VCaP (cell line): ENCODE results near the gene MLYCD.
A peak's percentile ranks its signal among the peaks of the same experiment; 100 is the strongest.

Source experiments
- H3K27ac ChIP-seq: fragments of 450-650 bp; 2 replicates; pipeline ENCODE4 v1.5.1; 2017
- CTCF ChIP-seq: fragments of 450-650 bp; conservative IDR thresholded peaks from 2 replicates; pipeline ENCODE4 v1.5.1; 2017; ENCODE audit warnings: mild to moderate bottlenecking, moderate library complexity

The MLYCD gene

GRCh38 chr16:83965444-83966152 is 66.7 kb downstream of the MLYCD start:
- no peak for TF ChIP-seq CTCF
- H3K27ac ChIP-seq: no peak overlapping the region

GRCh38 chr16:83966153-83966696 is 67.3 kb downstream of the MLYCD start:
- TF ChIP-seq CTCF: no peak
- no peak overlapping the region for H3K27ac ChIP-seq

GRCh38 chr16:83967091-83967490 is 68.2 kb downstream of the MLYCD start:
- TF ChIP-seq CTCF: no peak
- H3K27ac ChIP-seq: no peak overlapping the region

GRCh38 chr16:83967838-83968305 is 69.0 kb downstream of the MLYCD start, which contains the start of gene NECAB2:
Gene NECAB2 (plus strand): TSS chr16:83968244. CDS start chr16:83968649, 405 bp downstream.
- no peak within 1 kb of the TSS; the same call in 1 of the 2 replicates for H3K27ac ChIP-seq
- peak; percentile 84 for TF ChIP-seq CTCF

GRCh38 chr16:83968306-83968851 is 69.5 kb downstream of the MLYCD start:
- H3K27ac ChIP-seq: no peak overlapping the region; the same call in 1 of the 2 replicates
- peak; percentile 48; the same call in 1 of the 2 replicates for TF ChIP-seq CTCF

- no peak for TF ChIP-seq CTCF
These were observed 70.2 kb downstream of the MLYCD start for GRCh38 chr16:83968891-83969649.

More at GRCh38 chr16:83968891-83969649, 70.2 kb downstream of the MLYCD start:
- H3K27ac ChIP-seq: no peak overlapping the region; the same call in 1 of the 2 replicates
